H1 (cell line): Measurements from ENCODE around the gene INPP5A. TPM values are rescaled to one million over a fixed set of nuclear protein-coding genes. Genes with fewer than 3 reads are reported as not detected.

Experiments
- CHD1 ChIP-seq: IDR thresholded peaks from 2 replicates; pipeline ENCODE4 v1.6.1; 2012; ENCODE audit warnings: low read depth, low read length, improper control_type of control experiment
- CHD7 ChIP-seq: fragments of 300-600 bp; sonication (generic); IDR thresholded peaks from 2 replicates; pipeline ENCODE4 v1.7.1; 2012; ENCODE audit warnings: low read length, moderate library complexity, mild to moderate bottlenecking, inconsistent platforms; ENCODE audit not compliant: insufficient replicate concordance
- CTBP2 ChIP-seq: IDR thresholded peaks from 2 replicates; pipeline ENCODE4 v1.7.0; 2011; ENCODE audit warnings: borderline replicate concordance, mild to moderate bottlenecking, moderate library complexity, mixed read lengths, low read length; ENCODE audit not compliant: insufficient read depth, insufficient read length
- GABPA ChIP-seq: IDR thresholded peaks from 2 replicates; pipeline ENCODE4 v1.6.1; 2011; ENCODE audit warnings: mild to moderate bottlenecking, low read length, moderate library complexity, borderline replicate concordance; ENCODE audit not compliant: insufficient read depth
- JUND ChIP-seq: IDR thresholded peaks from 2 replicates; pipeline ENCODE4 v1.6.1; 2011; ENCODE audit warnings: mild to moderate bottlenecking, improper control_type of control experiment, low read length
- POLR2AphosphoS5 ChIP-seq: IDR thresholded peaks from 2 replicates; pipeline ENCODE4 v1.6.1; 2011; ENCODE audit warnings: low read depth, low read length
- RFX5 ChIP-seq: IDR thresholded peaks from 2 replicates; pipeline ENCODE4 v1.6.1; 2011; ENCODE audit warnings: low read depth, low read length, improper control_type of control experiment, borderline replicate concordance
- SIN3A ChIP-seq, 2 experiments: IDR thresholded peaks in 1 of 2; conservative IDR thresholded peaks in 1 of 2; 2 replicates each; pipeline ENCODE4 v1.6.1; 2011 to 2012; ENCODE audit warnings: low read length in 2 of 2, improper control_type of control experiment in 1 of 2, low read depth in 1 of 2, mild to moderate bottlenecking in 1 of 2
- SIX5 ChIP-seq: IDR thresholded peaks from 2 replicates; pipeline ENCODE4 v1.6.1; 2011; ENCODE audit warnings: mild to moderate bottlenecking, low read depth, low read length
- TBP ChIP-seq: IDR thresholded peaks from 2 replicates; pipeline ENCODE4 v1.6.1; 2011; ENCODE audit warnings: low read depth, low read length, improper control_type of control experiment
- polyA plus RNA-seq, 7 experiments: library from polyadenylated mRNA; depleted of rRNA in 3 of 7; stranded (reverse) in 5 of 7; unstranded in 2 of 7; fragments of >200 nt in 5 of 7; fragments of 200-250 nt in 2 of 7; gene quantifications; 1 replicate in 5 of 7; 2 replicates in 1 of 7; 4 replicates in 1 of 7; pipeline versions ENCODE4 v1.2.1 to v1.2.3, GENCODE V29; 2011 to 2013; ENCODE audit warnings: missing spikeins in 2 of 7, mixed read lengths in 2 of 7
- total RNA-seq: library from RNA; stranded (reverse); fragmentation: NEBNext Ultra II Directional; extraction: Animal tissue kit (Norgen Biotek cat#: 25700); gene quantifications from 2 replicates; pipeline ENCODE4 v1.2.1, GENCODE V29; 2021

INPP5A gene
- total and polyA plus RNA-seq, 2 of the 8 experiments (the other 6 are each of a cell fraction or from before 2014, with no cell fraction given) = 19.7 to 27.5 TPM

GRCh38 chr10:132715776-132716680 lies 178.4 kb downstream of the INPP5A start (continued):
- no peak for TF ChIP-seq CHD7
- TF ChIP-seq RFX5 = no peak
- TF ChIP-seq TBP = no peak
- no peak for TF ChIP-seq GABPA
- no peak for TF ChIP-seq POLR2AphosphoS5
- no peak for TF ChIP-seq CTBP2
- TF ChIP-seq SIX5 = no peak
- TF ChIP-seq CHD1 = no peak
- no peak for TF ChIP-seq SIN3A (conservative IDR thresholded peaks at IDR 0.05 in 1 of 2, IDR thresholded peaks at IDR 0.05 in 1 of 2; ENCODE audit: low read depth in 1 of 2, low read length in 2 of 2)
- TF ChIP-seq JUND = no peak
